ENCODE results near the gene NAV1. TPM values are rescaled to one million over a fixed set of nuclear protein-coding genes. Genes with fewer than 3 reads are reported as not detected.
A peak's percentile ranks its signal among the peaks of the same experiment; 100 is the strongest.

Gene NAV1
- total RNA-seq, 1 donor from 2014 or later, result 1.3 TPM

- Mint-ChIP-seq H3K27me3 (ENCODE audit: low read depth) (no peaks in the 10 kb centered on the region), H3K4me3 (ENCODE audit: low read depth) (no peak overlapping the region), H3K27ac (no peak overlapping the region), H3K36me3 (ENCODE audit: low read depth) (peaks cover 18% of the 10 kb centered on the region), H3K4me1 (ENCODE audit: low read depth) (peaks cover 3% of the 10 kb centered on the region), H3K9me3 (no peaks in the 10 kb centered on the region)
- DNase-seq (ENCODE audit: low spot score), result no peak
- intact Hi-C loops (cut with micrococcal nuclease), result no loop called here
Observed at GRCh38 chr1:201499191-201499590, 39.7 kb upstream of the NAV1 start.

DNA sequence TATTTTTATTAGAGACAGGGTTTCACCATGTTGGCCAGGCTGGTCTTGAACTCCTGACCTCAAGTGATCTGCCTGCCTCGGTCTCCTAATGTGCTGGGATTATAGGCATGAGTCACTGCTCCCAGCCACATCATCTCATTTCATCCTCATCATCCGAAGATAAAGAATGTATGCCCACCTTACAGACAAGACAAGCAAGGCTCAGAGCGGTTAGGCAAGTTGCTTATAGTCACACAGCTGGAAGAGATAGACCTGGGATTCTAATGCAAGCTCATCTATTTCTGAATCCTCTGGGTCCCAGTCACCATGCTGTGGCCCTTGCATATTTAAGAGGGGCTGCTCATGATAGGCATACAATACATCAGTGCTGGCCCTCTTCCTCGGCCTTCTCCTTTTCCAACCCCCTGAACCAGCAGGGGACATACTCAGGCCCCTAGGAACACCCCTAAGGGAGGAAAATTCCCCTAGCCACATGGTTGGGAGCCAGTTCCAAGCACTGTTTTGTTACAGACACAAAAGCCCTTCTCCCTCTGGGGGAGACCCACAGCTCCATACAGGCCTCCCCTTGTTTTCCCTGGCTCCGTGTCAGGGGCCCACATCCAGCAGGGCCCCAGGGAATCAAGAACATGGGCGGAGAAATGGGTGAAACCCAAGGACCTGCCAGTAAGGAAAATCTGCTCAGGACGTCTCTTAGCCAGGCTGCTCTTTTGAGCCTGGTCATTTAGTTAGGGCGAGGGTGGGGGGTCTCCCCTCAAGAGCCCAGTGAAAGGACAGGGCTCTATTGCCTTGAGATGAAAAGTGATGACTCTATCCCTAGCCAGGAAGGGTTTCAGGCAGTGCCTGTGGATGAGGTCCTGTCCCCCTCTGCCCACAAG, 38.9 kb upstream of the NAV1 start:
- H3K27me3 Mint-ChIP-seq (ENCODE audit: low read depth), result no peaks in the 10 kb centered on the region
- no peak overlapping the region for H3K27ac Mint-ChIP-seq
- no peak overlapping the region for H3K4me3 Mint-ChIP-seq (ENCODE audit: low read depth)
- no peaks in the 10 kb centered on the region for H3K9me3 Mint-ChIP-seq
- peaks cover 3% of the 10 kb centered on the region for H3K4me1 Mint-ChIP-seq (ENCODE audit: low read depth)
- intact Hi-C loops (cut with micrococcal nuclease), result no loop called here
- H3K36me3 Mint-ChIP-seq (ENCODE audit: low read depth), result peaks cover 10% of the 10 kb centered on the region
- DNase-seq (ENCODE audit: low spot score), result no peak

- no peaks in the 10 kb centered on the region for H3K27me3 Mint-ChIP-seq (ENCODE audit: low read depth)
- no peak overlapping the region for H3K27ac Mint-ChIP-seq
- peaks cover 10% of the 10 kb centered on the region for H3K4me1 Mint-ChIP-seq (ENCODE audit: low read depth)
- intact Hi-C loops (cut with micrococcal nuclease), result no loop called here
- DNase-seq (ENCODE audit: low spot score), result no peak
- H3K36me3 Mint-ChIP-seq (ENCODE audit: low read depth), result peaks cover 7% of the 10 kb centered on the region
- no peak overlapping the region for H3K4me3 Mint-ChIP-seq (ENCODE audit: low read depth)
- no peaks in the 10 kb centered on the region for H3K9me3 Mint-ChIP-seq
Observed at GRCh38 chr1:201500670-201501120, 38.2 kb upstream of the NAV1 start.

- no peak for DNase-seq (ENCODE audit: low spot score)
- H3K27ac Mint-ChIP-seq, result no peak overlapping the region
- peaks cover 14% of the 10 kb centered on the region for H3K4me1 Mint-ChIP-seq (ENCODE audit: low read depth)
- peaks cover 3% of the 10 kb centered on the region for H3K36me3 Mint-ChIP-seq (ENCODE audit: low read depth)
- no peaks in the 10 kb centered on the region for H3K9me3 Mint-ChIP-seq
- intact Hi-C loops (cut with micrococcal nuclease), result no loop called here
- H3K27me3 Mint-ChIP-seq (ENCODE audit: low read depth), result no peaks in the 10 kb centered on the region
- no peak overlapping the region for H3K4me3 Mint-ChIP-seq (ENCODE audit: low read depth)
Observed at GRCh38 chr1:201501144-201501543, 37.8 kb upstream of the NAV1 start.

GRCh38 chr1:201501812-201502510, 37.0 kb upstream of the NAV1 start:
- H3K9me3 Mint-ChIP-seq, result no peaks in the 10 kb centered on the region
- H3K36me3 Mint-ChIP-seq (ENCODE audit: low read depth), result peaks cover 3% of the 10 kb centered on the region
- H3K27ac Mint-ChIP-seq, result no peak overlapping the region
- intact Hi-C loops (cut with micrococcal nuclease), result no loop called here
- DNase-seq (ENCODE audit: low spot score), result no peak
- peaks cover 17% of the 10 kb centered on the region for H3K4me1 Mint-ChIP-seq (ENCODE audit: low read depth)
- H3K27me3 Mint-ChIP-seq (ENCODE audit: low read depth), result no peaks in the 10 kb centered on the region
- H3K4me3 Mint-ChIP-seq (ENCODE audit: low read depth), result no peak overlapping the region

DNA sequence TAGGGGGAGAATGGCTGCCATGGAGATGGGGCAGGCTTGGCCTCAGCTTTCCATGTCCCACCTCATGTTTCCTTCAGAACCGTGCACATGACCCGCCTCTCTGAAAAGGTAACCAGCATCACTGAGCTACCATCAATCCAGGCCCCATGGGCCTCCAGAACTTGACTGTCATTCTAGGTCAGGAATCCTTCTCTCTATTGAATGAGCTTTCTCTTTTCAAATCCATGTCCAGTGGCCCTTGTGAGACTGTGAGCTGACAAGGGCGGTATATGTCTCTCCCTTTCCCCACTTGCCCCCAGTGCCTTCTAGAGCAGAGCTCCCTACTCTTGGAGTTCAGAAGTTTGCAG, 36.4 kb upstream of the NAV1 start:
- DNase-seq (ENCODE audit: low spot score), result no peak
- Mint-ChIP-seq H3K4me1 (ENCODE audit: low read depth) (peaks cover 17% of the 10 kb centered on the region), H3K9me3 (no peaks in the 10 kb centered on the region), H3K36me3 (ENCODE audit: low read depth) (peaks cover 3% of the 10 kb centered on the region), H3K4me3 (ENCODE audit: low read depth) (no peak overlapping the region), H3K27me3 (ENCODE audit: low read depth) (no peaks in the 10 kb centered on the region), H3K27ac (no peak overlapping the region)
- intact Hi-C loops (cut with micrococcal nuclease), result no loop called here

- Mint-ChIP-seq H3K27me3 (ENCODE audit: low read depth) (no peaks in the 10 kb centered on the region), H3K4me3 (ENCODE audit: low read depth) (no peak overlapping the region), H3K4me1 (ENCODE audit: low read depth) (peaks cover 21% of the 10 kb centered on the region), H3K36me3 (ENCODE audit: low read depth) (peaks cover 3% of the 10 kb centered on the region), H3K9me3 (no peaks in the 10 kb centered on the region), H3K27ac (no peak overlapping the region)
- no peak for DNase-seq (ENCODE audit: low spot score)
- intact Hi-C loops (cut with micrococcal nuclease), result no loop called here
Observed at GRCh38 chr1:201503397-201504176, 35.3 kb upstream of the NAV1 start.

GRCh38 chr1:201504179-201504631, 34.7 kb upstream of the NAV1 start:
- no peak for DNase-seq (ENCODE audit: low spot score)
- intact Hi-C loops (cut with micrococcal nuclease), result no loop called here
- no peaks in the 10 kb centered on the region for H3K9me3 Mint-ChIP-seq
- H3K36me3 Mint-ChIP-seq (ENCODE audit: low read depth), result peaks cover 3% of the 10 kb centered on the region
- peaks cover 23% of the 10 kb centered on the region for H3K4me1 Mint-ChIP-seq (ENCODE audit: low read depth)
- H3K4me3 Mint-ChIP-seq (ENCODE audit: low read depth), result no peak overlapping the region
- no peaks in the 10 kb centered on the region for H3K27me3 Mint-ChIP-seq (ENCODE audit: low read depth)
- H3K27ac Mint-ChIP-seq, result no peak overlapping the region

DNA sequence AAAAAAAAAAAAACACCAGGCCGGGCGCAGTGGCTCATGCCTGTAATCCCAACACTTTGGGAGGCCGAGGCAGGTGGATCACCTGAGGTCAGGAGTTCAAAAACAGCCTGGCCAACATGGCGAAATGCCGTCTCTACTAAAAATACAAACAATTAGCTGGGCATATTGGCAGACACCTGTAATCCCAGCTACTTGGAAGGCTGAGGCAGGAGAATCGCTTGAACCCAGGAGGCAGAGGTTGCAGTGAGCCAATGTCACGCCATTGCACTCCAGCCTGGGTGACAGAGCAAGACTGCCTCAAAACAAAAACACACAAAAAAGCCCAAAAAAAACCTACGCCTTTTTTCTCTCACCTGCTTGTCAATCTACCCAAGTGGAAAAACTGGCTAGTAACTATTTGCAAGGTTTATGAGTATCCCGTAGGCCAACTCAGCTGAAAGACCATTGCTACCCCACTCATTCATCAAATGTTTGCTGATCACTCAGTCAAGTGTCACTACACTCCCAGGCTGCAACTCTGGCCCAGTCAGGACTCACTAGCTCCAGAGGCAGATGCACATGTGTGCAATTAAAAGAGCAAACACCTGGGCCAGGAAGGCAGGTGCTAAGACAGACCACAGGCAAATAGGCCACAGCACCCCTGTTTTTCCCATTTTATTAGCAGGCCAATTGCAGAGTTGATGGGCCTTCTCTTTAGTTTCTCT, 34.0 kb upstream of the NAV1 start:
- Mint-ChIP-seq H3K27ac (peak overlapping the region; percentile 44), H3K4me3 (ENCODE audit: low read depth) (peak overlapping the region; percentile 88), H3K36me3 (ENCODE audit: low read depth) (no peaks in the 10 kb centered on the region), H3K9me3 (no peaks in the 10 kb centered on the region), H3K27me3 (ENCODE audit: low read depth) (no peaks in the 10 kb centered on the region), H3K4me1 (ENCODE audit: low read depth) (peaks cover 28% of the 10 kb centered on the region)
- no peak for DNase-seq (ENCODE audit: low spot score)
- intact Hi-C loops (cut with micrococcal nuclease), result no loop called here

DNA sequence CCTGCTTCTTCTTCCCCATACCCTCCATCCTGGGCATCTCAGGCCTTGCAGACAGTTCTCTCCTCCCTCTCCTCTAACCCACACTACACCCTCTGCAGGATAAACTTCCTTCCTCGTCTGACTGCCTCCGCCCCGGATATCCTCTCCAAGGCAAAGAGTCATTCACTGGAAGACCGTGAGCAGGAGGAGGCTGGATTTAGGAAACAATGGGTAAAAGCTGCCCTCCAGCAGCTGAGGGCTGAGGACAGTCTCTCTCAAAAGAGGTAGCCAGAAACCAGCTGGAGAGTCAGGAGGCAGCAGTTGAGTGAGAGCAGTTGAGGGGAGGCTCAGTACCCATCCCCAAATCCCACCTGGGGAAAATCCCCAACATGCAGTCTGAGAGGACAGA, 33.4 kb upstream of the NAV1 start:
- intact Hi-C loops (cut with micrococcal nuclease), result no loop called here

GRCh38 chr1:201506092-201506491, 32.8 kb upstream of the NAV1 start:
- H3K4me3 Mint-ChIP-seq (ENCODE audit: low read depth), result peak overlapping the region; percentile 88
- intact Hi-C loops (cut with micrococcal nuclease), result loop anchor here (1.0 kb wide), 1 partner anchor 24 kb away; no protein-coding TSS in a partner anchor
- H3K9me3 Mint-ChIP-seq, result no peaks in the 10 kb centered on the region
- H3K27ac Mint-ChIP-seq, result peak overlapping the region; percentile 86
- H3K27me3 Mint-ChIP-seq (ENCODE audit: low read depth), result no peaks in the 10 kb centered on the region
- H3K4me1 Mint-ChIP-seq (ENCODE audit: low read depth), result peaks cover 29% of the 10 kb centered on the region
- DNase-seq (ENCODE audit: low spot score), result no peak
- no peaks in the 10 kb centered on the region for H3K36me3 Mint-ChIP-seq (ENCODE audit: low read depth)

More for the DNA sequence above, 33.4 kb upstream of the NAV1 start:
- Mint-ChIP-seq H3K9me3 (no peaks in the 10 kb centered on the region), H3K4me1 (ENCODE audit: low read depth) (peaks cover 29% of the 10 kb centered on the region), H3K36me3 (ENCODE audit: low read depth) (no peaks in the 10 kb centered on the region), H3K27ac (peak overlapping the region; percentile 44), H3K4me3 (ENCODE audit: low read depth) (peak overlapping the region; percentile 88), H3K27me3 (ENCODE audit: low read depth) (no peaks in the 10 kb centered on the region)
- DNase-seq (ENCODE audit: low spot score), result no peak
